Epithelial cell of esophagus (primary cell): ENCODE measurements around the gene BBS10.
"Not testable (repeated sequence)": the region's sequence is repeated elsewhere in the genome, so short reads cannot be mapped to it uniquely, and the experiment has no call there.

Source experiments
- DNase-seq: peaks from one replicate; pipeline ENCODE4 v3.0.0; 2010; ENCODE audit warnings: low read depth
- H3K4me3 ChIP-seq: 2 replicates; pipeline ENCODE4 v1.5.1; 2011; ENCODE audit warnings: mild to moderate bottlenecking, low read length, control low read depth
- CTCF ChIP-seq: IDR thresholded peaks from 2 replicates; pipeline ENCODE4 v1.5.1; 2011; ENCODE audit warnings: low read depth, mild to moderate bottlenecking, low read length, control low read depth, inconsistent platforms; ENCODE audit not compliant: insufficient read depth; ENCODE audit errors: missing control alignments

BBS10 gene

GRCh38 chr12:76375939-76376338, 27.7 kb upstream of the BBS10 start:
- TF ChIP-seq CTCF, result no peak
- DNase-seq, result no peak
- no peak overlapping the region for H3K4me3 ChIP-seq

GRCh38 chr12:76375470-76375869, 27.3 kb upstream of the BBS10 start:
- DNase-seq, result no peak
- no peak overlapping the region for H3K4me3 ChIP-seq
- no peak for TF ChIP-seq CTCF

DNA sequence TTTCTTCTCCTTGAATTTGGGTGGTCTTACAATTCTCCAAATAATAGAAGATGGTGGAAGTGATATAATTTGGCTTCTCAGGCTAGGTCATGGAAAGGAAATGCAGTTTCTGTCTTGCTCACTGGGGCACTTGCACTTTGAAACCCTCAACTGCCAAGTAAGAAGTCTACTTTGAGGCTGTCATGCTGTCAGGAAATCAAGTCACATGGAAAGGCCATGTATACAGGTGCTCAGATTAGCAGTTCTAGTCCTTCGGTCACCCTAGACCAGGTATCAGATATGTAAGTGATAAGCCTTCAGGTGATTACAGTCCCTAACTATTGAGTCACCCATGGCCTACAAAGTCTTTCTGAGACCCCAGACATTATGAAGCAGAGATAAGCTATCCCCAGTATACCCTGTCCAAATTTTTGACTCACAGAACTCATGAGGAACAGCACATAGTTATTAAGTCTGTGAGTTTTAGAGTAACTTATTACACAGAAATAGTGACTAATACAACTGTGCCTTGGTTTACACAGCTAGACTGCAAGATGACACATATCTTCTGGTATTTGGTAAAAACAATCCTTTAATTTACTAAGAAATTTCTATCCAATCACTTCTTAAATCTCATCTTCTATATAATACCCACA, 26.3 kb upstream of the BBS10 start:
- DNase-seq, result peak; percentile 39
- TF ChIP-seq CTCF, result no peak
- no peak overlapping the region for H3K4me3 ChIP-seq

- H3K4me3 ChIP-seq, result no peak overlapping the region
- TF ChIP-seq CTCF, result no peak
- DNase-seq, result no peak
These were observed 20.0 kb upstream of the BBS10 start for GRCh38 chr12:76368230-76368629.

- DNase-seq, result no peak
- no peak for TF ChIP-seq CTCF
- no peak overlapping the region for H3K4me3 ChIP-seq
These were observed 17.9 kb upstream of the BBS10 start for GRCh38 chr12:76366163-76366562.

DNA sequence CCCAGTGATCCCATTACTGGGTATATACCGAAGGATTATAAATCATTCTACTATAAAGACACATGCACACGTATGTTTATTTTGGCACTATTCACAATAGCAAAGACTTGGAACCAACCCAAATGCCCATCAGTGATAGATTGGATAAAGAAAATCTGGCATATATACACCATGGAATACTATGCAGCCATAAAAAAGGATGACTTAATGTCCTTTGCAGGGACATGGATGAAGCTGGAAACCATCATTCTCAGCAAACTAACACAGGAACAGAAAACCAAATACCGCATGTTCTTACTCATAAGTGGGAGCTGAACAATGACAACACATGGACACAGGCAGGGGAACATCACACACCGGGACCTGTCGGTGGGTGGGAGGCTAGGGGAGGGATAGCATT, 15.9 kb upstream of the BBS10 start:
- H3K4me3 ChIP-seq, DNase-seq: not testable (repeated sequence)

GRCh38 chr12:76360316-76360715, 12.1 kb upstream of the BBS10 start:
- TF ChIP-seq CTCF, result no peak
- no peak for DNase-seq
- no peak overlapping the region for H3K4me3 ChIP-seq
